Activated T-helper 9 cell treated with anti-CD3 and anti-CD28 coated beads, Interleukin-2, amount 50 U/mL, for 16 hours (primary cell): ENCODE data around the gene MYL1.

Experiments
- DNase-seq: peaks from one replicate; pipeline ENCODE4 v3.0.0-alpha.2; 2020; ENCODE audit warnings: low read depth

Gene MYL1

GRCh38 chr2:210267698-210268097, 47.3 kb downstream of the MYL1 start:
- no peak for DNase-seq

GRCh38 chr2:210264282-210264681, 50.7 kb downstream of the MYL1 start:
- no peak for DNase-seq

- DNase-seq: no peak
Observed at GRCh38 chr2:210263841-210264240, 51.1 kb downstream of the MYL1 start.

GRCh38 chr2:210262036-210262435, 52.9 kb downstream of the MYL1 start:
- DNase-seq: no peak

GRCh38 chr2:210259687-210260086, 55.3 kb downstream of the MYL1 start:
- DNase-seq: no peak

- DNase-seq: no peak
Observed at GRCh38 chr2:210252699-210253606, 62.0 kb downstream of the MYL1 start.

- DNase-seq: no peak
Observed at GRCh38 chr2:210250622-210251021, 64.4 kb downstream of the MYL1 start.
